Mammary epithelial cell (primary cell): ENCODE results near the gene LRRC14B.

Experiments
- CTCF ChIP-seq, 2 donors: IDR thresholded peaks in 1 of 2; conservative IDR thresholded peaks in 1 of 2; 2 replicates each; pipeline ENCODE4 v1.5.1; 2011 to 2012; ENCODE audit warnings: inconsistent platforms in 2 of 2, low read length in 2 of 2, mild to moderate bottlenecking in 2 of 2, control low read depth in 1 of 2, low read depth in 1 of 2; ENCODE audit not compliant: insufficient read depth in 1 of 2; ENCODE audit errors: extremely low read depth in 1 of 2
- EZH2 ChIP-seq: IDR thresholded peaks from 2 replicates; pipeline ENCODE4 v1.6.1; 2012; ENCODE audit warnings: low read length, inconsistent platforms, borderline replicate concordance

GRCh38 chr5:176296-176823 is 14.9 kb upstream of the LRRC14B start:
- TF ChIP-seq CTCF (conservative IDR thresholded peaks at IDR 0.05 in 1 of 2, IDR thresholded peaks at IDR 0.05 in 1 of 2; ENCODE audit: extremely low read depth in 1 of 2, insufficient read depth in 1 of 2, low read depth in 1 of 2, low read length in 2 of 2) = no peak
- TF ChIP-seq EZH2 = no peak
